ENCODE results near the gene PLEKHA6.

PLEKHA6 gene

DNA sequence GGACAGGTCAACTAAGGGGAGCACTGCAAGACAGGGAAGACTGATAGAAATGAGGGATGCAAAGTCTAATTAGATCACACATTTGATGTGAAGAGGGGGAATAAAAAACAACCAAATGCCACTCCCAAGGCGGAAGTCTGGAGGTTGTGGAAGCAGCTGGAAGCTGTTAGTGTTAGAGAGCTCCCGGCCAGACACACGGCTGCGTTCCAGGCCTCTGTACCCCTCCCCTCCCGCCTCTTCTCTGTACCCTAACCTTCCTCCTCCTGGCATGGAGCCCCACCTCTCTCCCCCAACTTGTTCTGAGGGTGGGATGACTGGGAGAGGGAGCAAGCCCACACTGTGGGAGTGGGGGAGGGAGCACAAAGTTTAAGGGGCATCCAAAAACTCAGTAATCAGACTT lies 67.0 kb downstream of the PLEKHA6 start:
- no peaks in the 10 kb centered on the region for H3K27me3 ChIP-seq (ENCODE audit: insufficient read depth, poor library complexity, severe bottlenecking)
- no peak overlapping the region for H3K27ac ChIP-seq (replicated peaks)
- TF ChIP-seq, protein P1, sequence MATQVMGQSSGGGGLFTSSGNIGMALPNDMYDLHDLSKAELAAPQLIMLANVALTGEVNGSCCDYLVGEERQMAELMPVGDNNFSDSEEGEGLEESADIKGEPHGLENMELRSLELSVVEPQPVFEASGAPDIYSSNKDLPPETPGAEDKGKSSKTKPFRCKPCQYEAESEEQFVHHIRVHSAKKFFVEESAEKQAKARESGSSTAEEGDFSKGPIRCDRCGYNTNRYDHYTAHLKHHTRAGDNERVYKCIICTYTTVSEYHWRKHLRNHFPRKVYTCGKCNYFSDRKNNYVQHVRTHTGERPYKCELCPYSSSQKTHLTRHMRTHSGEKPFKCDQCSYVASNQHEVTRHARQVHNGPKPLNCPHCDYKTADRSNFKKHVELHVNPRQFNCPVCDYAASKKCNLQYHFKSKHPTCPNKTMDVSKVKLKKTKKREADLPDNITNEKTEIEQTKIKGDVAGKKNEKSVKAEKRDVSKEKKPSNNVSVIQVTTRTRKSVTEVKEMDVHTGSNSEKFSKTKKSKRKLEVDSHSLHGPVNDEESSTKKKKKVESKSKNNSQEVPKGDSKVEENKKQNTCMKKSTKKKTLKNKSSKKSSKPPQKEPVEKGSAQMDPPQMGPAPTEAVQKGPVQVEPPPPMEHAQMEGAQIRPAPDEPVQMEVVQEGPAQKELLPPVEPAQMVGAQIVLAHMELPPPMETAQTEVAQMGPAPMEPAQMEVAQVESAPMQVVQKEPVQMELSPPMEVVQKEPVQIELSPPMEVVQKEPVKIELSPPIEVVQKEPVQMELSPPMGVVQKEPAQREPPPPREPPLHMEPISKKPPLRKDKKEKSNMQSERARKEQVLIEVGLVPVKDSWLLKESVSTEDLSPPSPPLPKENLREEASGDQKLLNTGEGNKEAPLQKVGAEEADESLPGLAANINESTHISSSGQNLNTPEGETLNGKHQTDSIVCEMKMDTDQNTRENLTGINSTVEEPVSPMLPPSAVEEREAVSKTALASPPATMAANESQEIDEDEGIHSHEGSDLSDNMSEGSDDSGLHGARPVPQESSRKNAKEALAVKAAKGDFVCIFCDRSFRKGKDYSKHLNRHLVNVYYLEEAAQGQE (IDR thresholded peaks at IDR 0.05; ENCODE audit: insufficient replicate concordance, low read depth): no peak
- TF ChIP-seq GABPA (IDR thresholded peaks at IDR 0.05; ENCODE audit: low read depth): no peak
- no peak for TF ChIP-seq SPI1 (IDR thresholded peaks at IDR 0.05; ENCODE audit: borderline replicate concordance, low read depth)
- no peak for TF ChIP-seq POLR2AphosphoS5 (IDR thresholded peaks at IDR 0.05; ENCODE audit: low read depth)
- TF ChIP-seq, protein P2, sequence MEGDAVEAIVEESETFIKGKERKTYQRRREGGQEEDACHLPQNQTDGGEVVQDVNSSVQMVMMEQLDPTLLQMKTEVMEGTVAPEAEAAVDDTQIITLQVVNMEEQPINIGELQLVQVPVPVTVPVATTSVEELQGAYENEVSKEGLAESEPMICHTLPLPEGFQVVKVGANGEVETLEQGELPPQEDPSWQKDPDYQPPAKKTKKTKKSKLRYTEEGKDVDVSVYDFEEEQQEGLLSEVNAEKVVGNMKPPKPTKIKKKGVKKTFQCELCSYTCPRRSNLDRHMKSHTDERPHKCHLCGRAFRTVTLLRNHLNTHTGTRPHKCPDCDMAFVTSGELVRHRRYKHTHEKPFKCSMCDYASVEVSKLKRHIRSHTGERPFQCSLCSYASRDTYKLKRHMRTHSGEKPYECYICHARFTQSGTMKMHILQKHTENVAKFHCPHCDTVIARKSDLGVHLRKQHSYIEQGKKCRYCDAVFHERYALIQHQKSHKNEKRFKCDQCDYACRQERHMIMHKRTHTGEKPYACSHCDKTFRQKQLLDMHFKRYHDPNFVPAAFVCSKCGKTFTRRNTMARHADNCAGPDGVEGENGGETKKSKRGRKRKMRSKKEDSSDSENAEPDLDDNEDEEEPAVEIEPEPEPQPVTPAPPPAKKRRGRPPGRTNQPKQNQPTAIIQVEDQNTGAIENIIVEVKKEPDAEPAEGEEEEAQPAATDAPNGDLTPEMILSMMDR (IDR thresholded peaks at IDR 0.05; ENCODE audit: insufficient read depth, low read length): no peak
- no peak for DNase-seq (ENCODE audit: low read depth in 1 of 2, low spot score in 1 of 2)
- no peak overlapping the region for H3K4me3 ChIP-seq (replicated peaks; ENCODE audit: insufficient read depth, low read length)

DNA sequence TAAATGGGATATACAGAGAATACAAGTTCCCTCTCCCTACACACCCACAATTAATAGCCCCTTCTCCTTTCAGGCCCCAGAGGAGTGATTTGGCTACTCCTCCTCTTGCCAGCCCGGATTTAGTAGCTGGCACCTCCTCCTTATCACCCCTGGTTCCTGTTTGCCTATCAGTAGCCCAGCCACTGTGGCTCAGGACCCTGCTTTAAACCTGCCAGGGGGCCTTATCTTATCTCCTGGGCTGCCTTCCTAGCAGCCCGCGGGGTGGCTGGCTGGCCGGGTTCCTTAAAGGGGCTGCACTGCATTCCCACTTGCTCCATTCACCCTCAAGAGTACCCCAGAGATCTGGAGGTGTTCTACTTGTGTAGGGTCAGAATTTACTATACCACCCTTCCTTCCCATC lies 70.4 kb downstream of the PLEKHA6 start:
- TF ChIP-seq SPI1 (IDR thresholded peaks at IDR 0.05; ENCODE audit: borderline replicate concordance, low read depth) (no peak), GABPA (IDR thresholded peaks at IDR 0.05; ENCODE audit: low read depth) (no peak), POLR2AphosphoS5 (IDR thresholded peaks at IDR 0.05; ENCODE audit: low read depth) (no peak)
- TF ChIP-seq, protein P1 (IDR thresholded peaks at IDR 0.05; ENCODE audit: insufficient replicate concordance, low read depth): no peak
- TF ChIP-seq, protein P2 (IDR thresholded peaks at IDR 0.05; ENCODE audit: insufficient read depth, low read length): no peak
- Histone ChIP-seq H3K4me3 (replicated peaks; ENCODE audit: insufficient read depth, low read length) (no peak overlapping the region), H3K27me3 (ENCODE audit: insufficient read depth, poor library complexity, severe bottlenecking) (no peaks in the 10 kb centered on the region), H3K27ac (replicated peaks) (no peak overlapping the region)
- DNase-seq (ENCODE audit: low read depth in 1 of 2, low spot score in 1 of 2): no peak

DNA sequence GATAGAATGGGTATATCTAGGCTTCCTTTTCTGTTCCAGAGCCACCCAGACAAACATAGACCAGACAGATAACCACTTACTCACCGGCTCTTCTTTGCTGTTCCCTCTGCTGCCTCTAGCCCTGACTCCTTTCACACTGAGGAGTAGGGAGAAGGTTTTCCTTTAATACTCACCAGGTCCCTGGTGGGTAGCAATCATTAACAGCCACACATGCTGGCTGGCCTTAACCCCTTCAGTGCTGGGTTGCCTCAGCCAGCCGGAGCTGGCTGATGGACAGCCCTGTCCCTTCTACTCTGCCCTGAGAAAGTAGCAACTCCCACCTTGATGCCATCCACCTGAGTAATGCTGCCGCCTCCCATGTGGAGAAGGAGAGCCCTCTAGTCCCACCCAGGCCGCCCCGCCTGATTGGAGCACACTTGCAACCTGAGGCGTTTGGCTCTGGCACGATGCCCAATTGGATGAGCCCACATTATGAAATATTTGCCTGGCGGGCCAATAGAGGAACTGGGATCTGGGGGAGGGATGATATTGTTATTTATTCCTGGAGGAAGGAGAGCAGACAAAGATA lies 71.6 kb downstream of the PLEKHA6 start:
- Histone ChIP-seq H3K27me3 (ENCODE audit: insufficient read depth, poor library complexity, severe bottlenecking) (no peaks in the 10 kb centered on the region), H3K4me3 (replicated peaks; ENCODE audit: insufficient read depth, low read length) (no peak overlapping the region), H3K27ac (replicated peaks) (peak overlapping the region; percentile 83)
- DNase-seq (ENCODE audit: low read depth in 1 of 2, low spot score in 1 of 2): peak; percentile 55 to 77
- TF ChIP-seq, protein P1 (IDR thresholded peaks at IDR 0.05; ENCODE audit: insufficient replicate concordance, low read depth): no peak
- TF ChIP-seq SPI1 (IDR thresholded peaks at IDR 0.05; ENCODE audit: borderline replicate concordance, low read depth): peak; percentile 66; the same call in 1 of the 2 replicates
- TF ChIP-seq POLR2AphosphoS5 (IDR thresholded peaks at IDR 0.05; ENCODE audit: low read depth): no peak
